AG20443 (cell line): ENCODE measurements around the gene CFL1.

ENCODE experiments used
- DNase-seq: peaks from one replicate; pipeline ENCODE4 v3.0.0; 2012; ENCODE audit warnings: low spot score, mixed read lengths

The CFL1 gene

GRCh38 chr11:65856689-65857499, 1.1 kb downstream of the CFL1 start:
- DNase-seq: peak; percentile 83

GRCh38 chr11:65855927-65856363, 2.0 kb downstream of the CFL1 start:
- no peak for DNase-seq

- no peak for DNase-seq
Observed at GRCh38 chr11:65854852-65855837, 2.8 kb downstream of the CFL1 start.

- DNase-seq: no peak
Observed at GRCh38 chr11:65854161-65854592, 3.8 kb downstream of the CFL1 start.

- no peak for DNase-seq
Observed at GRCh38 chr11:65853246-65853979, 4.6 kb downstream of the CFL1 start.

- no peak for DNase-seq
Observed at GRCh38 chr11:65852508-65853245, 5.3 kb downstream of the CFL1 start.

GRCh38 chr11:65851811-65852507, 6.0 kb downstream of the CFL1 start:
- peak; percentile 4 for DNase-seq

- peak; percentile 32 for DNase-seq
Observed at GRCh38 chr11:65851083-65851579, 6.8 kb downstream of the CFL1 start.

- DNase-seq: no peak
Observed at GRCh38 chr11:65850217-65851082, 7.5 kb downstream of the CFL1 start.

- DNase-seq: no peak
Observed at GRCh38 chr11:65849771-65850216, 8.2 kb downstream of the CFL1 start.

- DNase-seq: no peak
Observed at GRCh38 chr11:65849366-65849765, 8.6 kb downstream of the CFL1 start.

GRCh38 chr11:65848693-65849092, 9.3 kb downstream of the CFL1 start:
- peak; percentile 9 for DNase-seq

- DNase-seq: no peak
Observed at GRCh38 chr11:65847746-65848145, 10.2 kb downstream of the CFL1 start.

GRCh38 chr11:65844231-65844872, 13.6 kb downstream of the CFL1 start:
- DNase-seq: no peak

GRCh38 chr11:65843811-65844210, 14.2 kb downstream of the CFL1 start:
- DNase-seq: no peak

GRCh38 chr11:65842144-65842543, 15.8 kb downstream of the CFL1 start:
- DNase-seq: no peak

GRCh38 chr11:65834202-65834601, 23.8 kb downstream of the CFL1 start:
- no peak for DNase-seq

GRCh38 chr11:65833297-65834030, 24.5 kb downstream of the CFL1 start, which contains the start of gene SNX32:
TSS of gene SNX32 (plus strand) at chr11:65833963. CDS start at chr11:65834066, 103 bp downstream.
- peak; percentile 99 for DNase-seq
